ENCODE measurements around the gene PCDHB6. TPM values are rescaled to one million over a fixed set of nuclear protein-coding genes. Genes with fewer than 3 reads are reported as not detected.

Gene PCDHB6
- 0.13 and 0.37 TPM in 2 replicates for total RNA-seq

GRCh38 chr5:141149812-141150211 is at the start of gene PCDHB6:
TSS of gene PCDHB6 (plus strand) at chr5:141150057. CDS start at chr5:141150258, 201 bp downstream.

GRCh38 chr5:141100243-141100805 is 49.5 kb upstream of the PCDHB6 start, which contains the start of gene PCDHB3:
TSS of gene PCDHB3 (plus strand) at chr5:141100473. CDS start at chr5:141100650, 177 bp downstream.

GRCh38 chr5:141121563-141121962 is 28.3 kb upstream of the PCDHB6 start, which contains the start of gene PCDHB4:
TSS of gene PCDHB4 (plus strand) at chr5:141121818. CDS start at chr5:141121999, 181 bp downstream.

DNA sequence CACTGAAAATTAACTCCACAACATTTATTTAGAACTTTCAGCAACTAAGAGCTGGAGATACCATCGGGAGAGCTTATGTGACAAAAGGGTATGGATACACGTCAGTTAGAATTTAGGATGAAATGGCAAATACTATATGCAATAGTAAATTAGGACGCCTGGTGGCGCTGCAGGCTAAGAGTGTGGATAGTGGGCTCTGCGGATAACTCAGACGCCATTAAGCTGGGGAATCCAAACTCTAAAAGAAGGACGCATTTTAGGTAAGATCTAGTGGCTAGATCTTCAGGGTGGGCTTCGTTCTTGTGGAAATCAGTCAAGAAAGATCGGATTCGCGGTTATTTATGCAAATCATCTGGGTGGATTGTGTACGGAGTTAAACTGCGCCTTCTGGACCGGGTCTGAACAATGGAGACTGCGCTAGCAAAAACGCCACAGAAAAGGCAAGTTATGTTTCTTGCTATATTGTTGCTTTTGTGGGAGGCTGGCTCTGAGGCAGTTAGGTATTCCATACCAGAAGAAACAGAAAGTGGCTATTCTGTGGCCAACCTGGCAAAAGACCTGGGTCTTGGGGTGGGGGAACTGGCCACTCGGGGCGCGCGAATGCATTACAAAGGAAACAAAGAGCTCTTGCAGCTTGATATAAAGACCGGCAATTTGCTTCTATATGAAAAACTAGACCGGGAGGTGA is 14.7 kb upstream of the PCDHB6 start, which contains the start of gene PCDHB5:
PCDHB5 (plus strand) TSS at position 177 of the 688 bp plus-strand sequence; CDS start at position 406, 229 bp downstream.

GRCh38 chr5:141172381-141173204 is 22.7 kb downstream of the PCDHB6 start, which contains the start of gene PCDHB7:
TSS of gene PCDHB7 (plus strand) at chr5:141172644. CDS start at chr5:141172836, 192 bp downstream.

DNA sequence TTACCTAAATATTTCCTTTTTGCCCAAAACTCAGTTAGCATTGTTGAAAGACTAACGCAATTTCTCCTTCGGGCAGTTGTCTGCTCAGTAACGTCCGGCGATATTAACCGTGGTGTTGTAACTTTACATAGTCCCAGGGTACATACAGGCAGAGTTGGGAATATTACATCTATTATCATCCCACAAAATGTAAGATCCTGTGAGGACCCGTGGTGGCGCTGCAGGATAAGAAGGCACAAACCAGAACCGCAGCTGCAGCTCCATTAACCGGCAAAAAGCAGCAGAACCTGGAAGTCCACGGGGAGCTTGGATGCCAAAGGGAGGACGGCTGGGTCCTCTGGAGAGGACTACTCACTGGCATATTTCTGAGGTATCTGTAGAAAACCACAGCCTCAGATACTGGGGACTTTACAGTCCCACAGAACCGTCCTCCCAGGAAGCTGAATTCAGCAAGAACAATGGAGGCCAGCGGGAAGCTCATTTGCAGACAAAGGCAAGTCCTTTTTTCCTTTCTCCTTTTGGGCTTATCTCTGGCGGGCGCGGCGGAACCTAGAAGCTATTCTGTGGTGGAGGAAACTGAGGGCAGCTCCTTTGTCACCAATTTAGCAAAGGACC is 27.8 kb downstream of the PCDHB6 start, which contains the start of gene PCDHB8:
PCDHB8 (plus strand) TSS at position 214 of the 615 bp plus-strand sequence; CDS start at position 459, 245 bp downstream.

DNA sequence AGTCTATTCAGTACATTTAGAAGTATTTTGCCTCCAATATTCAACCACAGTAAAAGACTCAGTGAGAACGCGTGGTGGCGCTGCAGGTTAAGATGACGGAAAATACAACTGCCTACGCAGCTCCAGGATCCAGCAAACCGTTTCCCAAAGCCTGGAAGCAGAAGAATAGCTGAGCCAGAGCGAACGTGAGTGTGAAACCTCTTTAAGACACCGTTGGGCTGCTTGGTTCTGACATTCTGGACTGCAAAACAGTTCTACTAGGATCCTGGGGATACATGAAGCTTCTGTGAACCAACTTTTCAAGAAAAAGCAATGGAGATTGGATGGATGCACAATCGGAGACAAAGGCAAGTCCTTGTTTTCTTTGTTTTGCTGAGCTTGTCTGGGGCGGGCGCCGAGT is 32.4 kb downstream of the PCDHB6 start, which contains the start of gene PCDHB16:
PCDHB16 (plus strand) TSS at position 140 of the 400 bp plus-strand sequence; CDS start at position 313, 173 bp downstream.

GRCh38 chr5:141186897-141187512 is 37.1 kb downstream of the PCDHB6 start, which contains the start of gene PCDHB9:
TSS of gene PCDHB9 (plus strand) at chr5:141187161. CDS start at chr5:141187319, 158 bp downstream.

DNA sequence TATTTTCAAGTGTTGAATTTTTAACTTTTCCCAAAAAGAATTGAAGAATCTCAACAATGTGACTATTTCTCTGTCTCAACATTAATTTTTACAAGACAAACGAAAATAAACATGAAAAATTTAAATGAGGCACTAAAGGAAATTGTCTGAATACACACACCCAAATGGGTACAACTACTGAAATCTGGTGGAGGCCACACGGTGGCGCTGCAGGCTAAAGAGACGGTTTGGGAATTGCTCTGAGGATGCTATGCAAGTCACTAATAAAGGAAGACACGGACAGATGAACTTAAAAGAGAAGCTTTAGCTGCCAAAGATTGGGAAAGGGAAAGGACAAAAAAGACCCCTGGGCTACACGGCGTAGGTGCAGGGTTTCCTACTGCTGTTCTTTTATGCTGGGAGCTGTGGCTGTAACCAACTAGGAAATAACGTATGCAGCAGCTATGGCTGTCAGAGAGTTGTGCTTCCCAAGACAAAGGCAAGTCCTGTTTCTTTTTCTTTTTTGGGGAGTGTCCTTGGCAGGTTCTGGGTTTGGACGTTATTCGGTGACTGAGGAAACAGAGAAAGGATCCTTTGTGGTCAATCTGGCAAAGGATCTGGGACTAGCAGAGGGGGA is 42.4 kb downstream of the PCDHB6 start, which contains the start of gene PCDHB10:
PCDHB10 (plus strand) TSS at position 244 of the 616 bp plus-strand sequence; CDS start at position 444, 200 bp downstream.

GRCh38 chr5:141199359-141200235 is 49.7 kb downstream of the PCDHB6 start, which contains the start of gene PCDHB11:
TSS of gene PCDHB11 (plus strand) at chr5:141199627. CDS start at chr5:141199775, 148 bp downstream.

Other genes with a start within 250 kb of the PCDHB6 start
- gene PCDHAC1, start 223.8 kb upstream of the PCDHB6 start, total RNA-seq, result 0.06 and 0.13 TPM in 2 replicates
- 0.31 and 0.53 TPM in 2 replicates for gene PCDHAC2, start 183.6 kb upstream of the PCDHB6 start, total RNA-seq
- gene PCDHB1, start 98.7 kb upstream of the PCDHB6 start, total RNA-seq, result not detected in 2 replicates
- gene PCDHB2, start 55.4 kb upstream of the PCDHB6 start, total RNA-seq, result 1.7 and 3.8 TPM in 2 replicates
- 0.81 and 1.3 TPM in 2 replicates for gene PCDHB3, start 49.6 kb upstream of the PCDHB6 start, total RNA-seq
- gene PCDHB4, start 28.2 kb upstream of the PCDHB6 start, total RNA-seq, result 0.68 and 0.79 TPM in 2 replicates
- 1.4 and 1.8 TPM in 2 replicates for gene PCDHB5, start 14.9 kb upstream of the PCDHB6 start, total RNA-seq
- 0.79 and 1.1 TPM in 2 replicates for gene PCDHB7, start 22.6 kb downstream of the PCDHB6 start, total RNA-seq
- 0.62 and 1.1 TPM in 2 replicates for gene PCDHB8, start 27.7 kb downstream of the PCDHB6 start, total RNA-seq
- gene PCDHB16, start 32.3 kb downstream of the PCDHB6 start, total RNA-seq, result 1.8 and 1.9 TPM in 2 replicates
- 0.40 and 0.44 TPM in 2 replicates for gene PCDHB9, start 37.1 kb downstream of the PCDHB6 start, total RNA-seq
- gene PCDHB10, start 42.3 kb downstream of the PCDHB6 start, total RNA-seq, result 0.66 and 1.1 TPM in 2 replicates
- gene PCDHB11, start 49.6 kb downstream of the PCDHB6 start, total RNA-seq, result 0.44 and 0.53 TPM in 2 replicates
- 0.25 and 0.40 TPM in 2 replicates for gene PCDHB12, start 58.7 kb downstream of the PCDHB6 start, total RNA-seq
- gene PCDHB13, start 63.9 kb downstream of the PCDHB6 start, total RNA-seq, result 0.81 and 1.1 TPM in 2 replicates
- 0.92 and 1.1 TPM in 2 replicates for gene PCDHB14, start 73.3 kb downstream of the PCDHB6 start, total RNA-seq
- 0.53 and 0.56 TPM in 2 replicates for gene PCDHB15, start 95.3 kb downstream of the PCDHB6 start, total RNA-seq
- gene SLC25A2, start 154.0 kb downstream of the PCDHB6 start, total RNA-seq, result 0.13 and 0.31 TPM in 2 replicates
- 81.0 and 83.9 TPM in 2 replicates for gene TAF7, start 170.7 kb downstream of the PCDHB6 start, total RNA-seq
- gene PCDHGA1, start 180.5 kb downstream of the PCDHB6 start, total RNA-seq, result 1.1 TPM in 2 replicates
- gene PCDHGA2, start 188.7 kb downstream of the PCDHB6 start, total RNA-seq, result 1.7 and 2.5 TPM in 2 replicates
- 2.0 and 2.9 TPM in 2 replicates for gene PCDHGA3, start 193.8 kb downstream of the PCDHB6 start, total RNA-seq
- gene PCDHGB1, start 200.0 kb downstream of the PCDHB6 start, total RNA-seq, result 1.8 and 4.3 TPM in 2 replicates
- gene PCDHGA4, start 205.0 kb downstream of the PCDHB6 start, total RNA-seq, result 4.0 and 7.5 TPM in 2 replicates
- gene PCDHGB2, start 209.9 kb downstream of the PCDHB6 start, total RNA-seq, result 3.4 and 5.9 TPM in 2 replicates
- 1.5 and 2.7 TPM in 2 replicates for gene PCDHGA5, start 214.1 kb downstream of the PCDHB6 start, total RNA-seq
- 5.7 and 8.4 TPM in 2 replicates for gene PCDHGB3, start 220.2 kb downstream of the PCDHB6 start, total RNA-seq
- gene PCDHGA6, start 223.8 kb downstream of the PCDHB6 start, total RNA-seq, result 3.3 and 5.3 TPM in 2 replicates
- 3.4 and 4.8 TPM in 2 replicates for gene PCDHGA7, start 232.7 kb downstream of the PCDHB6 start, total RNA-seq
- gene PCDHGB4, start 237.6 kb downstream of the PCDHB6 start, total RNA-seq, result 20.1 and 26.5 TPM in 2 replicates
- gene PCDHGA8, start 242.6 kb downstream of the PCDHB6 start, total RNA-seq, result 2.2 and 3.9 TPM in 2 replicates
- 21.0 and 29.1 TPM in 2 replicates for gene PCDHGB5, start 247.9 kb downstream of the PCDHB6 start, total RNA-seq